ENCODE data around the gene PPP2R2C.

PPP2R2C gene

DNA sequence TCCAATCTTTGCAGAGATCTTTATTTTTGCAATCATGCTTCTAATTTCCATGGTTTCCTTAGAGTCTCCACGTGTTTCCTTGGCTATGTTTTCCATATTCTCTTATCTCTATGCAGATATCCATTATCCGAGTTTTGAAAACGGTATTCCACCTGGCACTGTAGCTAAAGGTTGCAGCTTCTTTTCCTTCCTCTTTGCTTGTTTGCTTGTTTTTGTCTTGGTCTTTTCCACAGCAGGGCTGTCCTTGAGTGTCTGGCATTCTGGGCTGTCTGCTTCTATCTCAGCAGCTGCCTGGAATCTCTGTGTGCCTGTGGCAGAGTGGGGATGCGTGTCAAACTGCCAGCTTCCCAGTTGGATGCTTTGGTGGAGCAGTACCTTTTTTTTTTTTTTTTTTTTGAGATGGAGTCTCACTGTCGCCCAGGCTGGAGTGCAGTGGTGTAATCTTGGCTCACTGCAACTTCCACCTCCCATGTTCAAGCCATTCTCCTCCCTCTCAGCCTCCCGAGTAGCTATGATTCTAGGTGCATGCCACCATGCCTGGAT, 155.9 kb downstream of the PPP2R2C start:
- in situ Hi-C loops (cut with HindIII; ENCODE audit: low sequenced_read_pairs) = no loop called here
- TF ChIP-seq, protein P1, sequence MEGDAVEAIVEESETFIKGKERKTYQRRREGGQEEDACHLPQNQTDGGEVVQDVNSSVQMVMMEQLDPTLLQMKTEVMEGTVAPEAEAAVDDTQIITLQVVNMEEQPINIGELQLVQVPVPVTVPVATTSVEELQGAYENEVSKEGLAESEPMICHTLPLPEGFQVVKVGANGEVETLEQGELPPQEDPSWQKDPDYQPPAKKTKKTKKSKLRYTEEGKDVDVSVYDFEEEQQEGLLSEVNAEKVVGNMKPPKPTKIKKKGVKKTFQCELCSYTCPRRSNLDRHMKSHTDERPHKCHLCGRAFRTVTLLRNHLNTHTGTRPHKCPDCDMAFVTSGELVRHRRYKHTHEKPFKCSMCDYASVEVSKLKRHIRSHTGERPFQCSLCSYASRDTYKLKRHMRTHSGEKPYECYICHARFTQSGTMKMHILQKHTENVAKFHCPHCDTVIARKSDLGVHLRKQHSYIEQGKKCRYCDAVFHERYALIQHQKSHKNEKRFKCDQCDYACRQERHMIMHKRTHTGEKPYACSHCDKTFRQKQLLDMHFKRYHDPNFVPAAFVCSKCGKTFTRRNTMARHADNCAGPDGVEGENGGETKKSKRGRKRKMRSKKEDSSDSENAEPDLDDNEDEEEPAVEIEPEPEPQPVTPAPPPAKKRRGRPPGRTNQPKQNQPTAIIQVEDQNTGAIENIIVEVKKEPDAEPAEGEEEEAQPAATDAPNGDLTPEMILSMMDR (IDR thresholded peaks at IDR 0.05; ENCODE audit: low read depth, low read length) = no peak
- DNase-seq (ENCODE audit: low read depth, low spot score) = no peak
- H3K4me3 ChIP-seq (ENCODE audit: low read depth, low read length) = no peak overlapping the region

DNA sequence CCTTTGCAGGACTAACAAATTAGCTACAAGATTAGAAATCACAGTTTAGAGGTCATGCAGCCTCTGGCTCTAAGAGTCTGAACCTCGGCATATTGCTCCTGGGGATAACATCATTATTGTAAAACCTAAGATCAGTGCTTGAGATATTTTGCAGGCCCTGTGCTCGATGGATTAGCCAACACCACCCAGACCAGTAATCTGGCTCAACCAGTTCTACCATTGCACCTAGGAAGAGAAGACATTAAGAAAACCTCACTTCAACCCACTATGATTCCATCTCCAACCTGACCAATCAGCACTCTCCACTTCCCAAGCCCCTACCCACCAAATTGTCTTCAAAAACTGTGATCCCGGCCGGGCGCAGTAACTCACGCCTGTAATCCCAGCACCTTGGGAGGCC, 159.2 kb downstream of the PPP2R2C start:
- TF ChIP-seq, protein P1 (IDR thresholded peaks at IDR 0.05; ENCODE audit: low read depth, low read length) = no peak
- no peak overlapping the region for H3K4me3 ChIP-seq (ENCODE audit: low read depth, low read length)
- no peak for DNase-seq (ENCODE audit: low read depth, low spot score)
- in situ Hi-C loops (cut with HindIII; ENCODE audit: low sequenced_read_pairs) = no loop called here

DNA sequence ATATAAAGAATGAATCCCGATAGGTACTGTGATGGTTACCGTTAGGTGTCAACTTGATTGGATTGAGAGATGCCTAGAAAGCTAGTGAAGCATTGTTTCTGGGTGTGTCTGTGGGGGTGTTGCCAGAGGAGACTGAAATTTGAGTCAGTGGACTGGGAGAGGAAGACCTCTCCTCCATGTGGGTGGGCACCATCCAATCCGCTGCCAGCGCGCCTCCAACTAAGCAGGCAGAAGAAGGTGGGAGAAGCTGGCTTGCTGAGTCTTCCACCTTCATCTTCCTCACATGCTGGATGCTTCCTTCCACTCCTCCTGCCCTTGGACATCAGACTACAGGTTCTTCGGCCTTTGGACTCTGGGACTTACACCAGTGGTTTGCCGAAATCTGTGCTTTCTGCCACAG, 162.6 kb downstream of the PPP2R2C start:
- in situ Hi-C loops (cut with HindIII; ENCODE audit: low sequenced_read_pairs) = no loop called here
- DNase-seq (ENCODE audit: low read depth, low spot score) = no peak

DNA sequence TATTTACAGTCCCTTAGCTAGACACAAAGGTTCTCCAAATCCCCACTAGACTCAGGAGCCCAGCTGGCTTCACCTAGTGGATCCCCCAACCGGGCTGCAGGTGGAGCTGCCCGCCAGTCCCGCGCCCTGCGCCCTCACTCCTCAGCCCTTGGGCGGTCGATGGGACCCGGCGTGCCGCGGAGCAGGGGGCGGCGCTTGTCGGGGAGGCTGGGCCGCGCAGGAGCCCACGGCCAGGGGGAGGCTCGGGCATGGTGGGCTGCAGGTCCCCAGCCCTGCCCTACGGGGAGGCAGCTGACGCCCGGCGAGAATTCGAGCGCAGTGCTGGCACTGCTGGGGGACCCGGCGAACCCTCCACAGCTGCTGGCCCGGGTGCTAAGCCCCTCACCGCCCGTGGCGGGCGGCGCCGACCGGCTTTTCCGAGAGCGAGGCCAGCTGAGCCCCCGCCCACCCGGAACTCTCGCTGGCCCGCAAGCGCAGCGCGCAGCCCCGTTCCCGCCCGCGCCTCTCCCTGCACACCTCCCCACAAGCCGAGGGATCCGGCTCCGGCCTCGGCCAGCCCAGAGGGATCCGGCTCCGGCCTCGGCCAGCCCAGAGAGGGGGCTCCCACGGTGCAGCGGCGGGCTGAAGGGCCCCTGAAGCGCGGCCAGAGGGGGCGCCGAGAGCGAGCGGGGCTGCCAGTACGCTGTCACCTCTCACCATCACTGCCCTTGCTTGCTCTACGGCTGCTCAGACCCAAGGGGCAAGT, 163.3 kb downstream of the PPP2R2C start:
- H3K4me3 ChIP-seq (ENCODE audit: low read depth, low read length) = peak overlapping the region; percentile 25
- in situ Hi-C loops (cut with HindIII; ENCODE audit: low sequenced_read_pairs) = no loop called here
- TF ChIP-seq, protein P1 (IDR thresholded peaks at IDR 0.05; ENCODE audit: low read depth, low read length) = peak; percentile 17
- no peak for DNase-seq (ENCODE audit: low read depth, low spot score)

More for the DNA sequence above, 162.6 kb downstream of the PPP2R2C start:
- TF ChIP-seq, protein P1 (IDR thresholded peaks at IDR 0.05; ENCODE audit: low read depth, low read length) = no peak
- H3K4me3 ChIP-seq (ENCODE audit: low read depth, low read length) = no peak overlapping the region

DNA sequence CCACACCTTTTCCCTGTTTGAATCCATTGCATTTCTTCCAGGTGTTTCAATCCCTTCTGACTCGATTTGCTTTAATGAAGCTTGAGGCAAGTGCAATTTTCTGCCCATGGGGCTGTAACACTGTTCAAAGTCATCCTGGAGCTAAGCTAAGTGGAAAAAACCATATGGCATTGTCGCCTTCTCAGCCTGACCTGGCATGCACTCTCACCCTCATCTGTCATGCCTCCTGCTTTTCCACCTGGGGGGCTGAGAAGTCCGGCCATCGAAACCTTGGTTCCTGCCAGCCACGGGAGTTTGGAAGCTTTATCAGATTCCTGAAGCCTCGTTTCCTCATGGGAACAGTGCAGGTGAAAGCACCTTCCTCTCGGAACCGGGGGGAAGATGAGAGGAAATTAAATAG, 164.5 kb downstream of the PPP2R2C start:
- in situ Hi-C loops (cut with HindIII; ENCODE audit: low sequenced_read_pairs) = no loop called here
- DNase-seq (ENCODE audit: low read depth, low spot score) = no peak
- H3K4me3 ChIP-seq (ENCODE audit: low read depth, low read length) = no peak overlapping the region
- TF ChIP-seq, protein P1 (IDR thresholded peaks at IDR 0.05; ENCODE audit: low read depth, low read length) = no peak

DNA sequence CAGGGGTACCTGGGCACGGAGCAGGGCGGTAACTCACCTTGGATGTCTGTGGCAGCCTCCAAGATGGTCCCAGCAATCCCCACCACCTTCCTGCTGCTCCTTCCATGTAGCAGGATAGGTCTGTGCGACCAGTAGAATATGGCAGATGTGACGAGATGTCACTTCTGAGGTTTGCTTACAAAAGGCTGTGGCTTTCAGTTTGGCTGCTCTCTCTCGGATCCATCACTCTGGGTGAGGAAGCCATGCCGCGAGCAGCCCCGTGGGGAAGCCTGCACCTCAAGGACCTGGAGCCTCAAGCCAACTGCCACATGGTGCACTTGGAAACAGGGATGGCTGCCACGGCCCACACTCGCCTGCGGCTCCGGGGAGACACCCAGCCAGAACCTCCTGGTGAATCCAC, 165.2 kb downstream of the PPP2R2C start:
- H3K4me3 ChIP-seq (ENCODE audit: low read depth, low read length) = no peak overlapping the region
- in situ Hi-C loops (cut with HindIII; ENCODE audit: low sequenced_read_pairs) = no loop called here
- TF ChIP-seq, protein P1 (IDR thresholded peaks at IDR 0.05; ENCODE audit: low read depth, low read length) = no peak
- DNase-seq (ENCODE audit: low read depth, low spot score) = no peak

Measured in astrocyte of the spinal cord (primary cell).